Natural killer cell (primary cell): ENCODE data around the gene ZNF200. TPM values are rescaled to one million over a fixed set of nuclear protein-coding genes. Genes with fewer than 3 reads are reported as not detected.
"Not testable (repeated sequence)": the region's sequence is repeated elsewhere in the genome, so short reads cannot be mapped to it uniquely, and the experiment has no call there.

Experiments
- ATAC-seq, 3 donors: fragments of 150-1000 bp in 2 of 3; fragments of 200-7000 bp in 1 of 3; cut with Tn5 transposase; 1 replicate in 1 of 3; 2 replicates in 2 of 3; pipeline ENCODE4 v1.10.0; 2021; ENCODE audit warnings: mild to moderate bottlenecking in 2 of 3, moderate library complexity in 2 of 3
- DNase-seq, 2 donors: peaks; one replicate each; pipeline versions ENCODE4 v3.0.0 to v3.0.0-alpha.2; 2013 to 2021; ENCODE audit warnings: mixed read lengths in 1 of 2
- H3K27ac ChIP-seq: one replicate; pipeline ENCODE4 v1.5.1; 2013; ENCODE audit warnings: mild to moderate bottlenecking, low read length
- H3K27me3 ChIP-seq: one replicate; pipeline ENCODE4 v1.6.1; 2013; ENCODE audit warnings: low read length; ENCODE audit not compliant: control insufficient read depth, insufficient read depth
- H3K36me3 ChIP-seq: one replicate; pipeline ENCODE4 v1.6.1; 2013; ENCODE audit warnings: low read length; ENCODE audit not compliant: control insufficient read depth, insufficient read depth
- H3K4me1 ChIP-seq: one replicate; pipeline ENCODE4 v1.6.1; 2013; ENCODE audit warnings: low read length; ENCODE audit not compliant: control insufficient read depth, insufficient read depth
- H3K4me3 ChIP-seq: one replicate; pipeline ENCODE4 v1.5.1; 2013; ENCODE audit warnings: low read length
- H3K9me3 ChIP-seq: one replicate; pipeline ENCODE4 v1.6.1; 2013; ENCODE audit warnings: low read length; ENCODE audit not compliant: control insufficient read depth, insufficient read depth
- H3K27ac Mint-ChIP-seq, 2 donors: one replicate each; pipeline ENCODE4 v1.8.0; 2022; ENCODE audit warnings: mild to moderate bottlenecking in 2 of 2, mixed read lengths in 2 of 2, moderate library complexity in 1 of 2
- H3K27me3 Mint-ChIP-seq, 2 donors: one replicate each; pipeline ENCODE4 v1.8.0; 2022; ENCODE audit warnings: low read depth in 2 of 2, mixed read lengths in 2 of 2
- H3K36me3 Mint-ChIP-seq: one replicate; pipeline ENCODE4 v1.8.0; 2022; ENCODE audit warnings: mixed read lengths
- H3K4me1 Mint-ChIP-seq, 2 donors: one replicate each; pipeline ENCODE4 v1.8.0; 2022; ENCODE audit warnings: mixed read lengths in 2 of 2
- H3K4me3 Mint-ChIP-seq: one replicate; pipeline ENCODE4 v1.8.0; 2022; ENCODE audit warnings: mild to moderate bottlenecking, moderate library complexity, mixed read lengths
- H3K9me3 Mint-ChIP-seq, 2 donors: one replicate each; pipeline ENCODE4 v1.8.0; 2022; ENCODE audit warnings: mixed read lengths in 2 of 2
- WGBS: methylation state at CpG from one replicate; pipeline ENCODE4 v1.1.7; 2013; ENCODE audit warnings: missing lambda C conversion rate; ENCODE audit not compliant: insufficient coverage; 5-methylcytosine and 5-hydroxymethylcytosine counted together
- intact Hi-C: fragments of 100-400 bp; cut with micrococcal nuclease; formaldehyde crosslinking; loops from one replicate; pipeline ENCODE4 v1.14.2; 2022
- total RNA-seq, 4 donors: library from RNA; stranded (reverse); fragments of 120-200 nt in 1 of 4; gene quantifications; one replicate each; pipeline versions ENCODE4 v1.2.3 to v1.2.4, GENCODE V29; 2013 to 2022
- TF ChIP-seq, protein P1 (sequence below): fragments of 200-600 bp; IDR thresholded peaks from one replicate; pipeline ENCODE4 v1.8.0; 2022; ENCODE audit warnings: antibody characterized with exemption

Gene ZNF200
- total RNA-seq, 3 donors from 2014 or later (not counting 1 experiment from before 2014, with no cell fraction given): 5.3 to 10.9 (median 5.6) TPM

DNA sequence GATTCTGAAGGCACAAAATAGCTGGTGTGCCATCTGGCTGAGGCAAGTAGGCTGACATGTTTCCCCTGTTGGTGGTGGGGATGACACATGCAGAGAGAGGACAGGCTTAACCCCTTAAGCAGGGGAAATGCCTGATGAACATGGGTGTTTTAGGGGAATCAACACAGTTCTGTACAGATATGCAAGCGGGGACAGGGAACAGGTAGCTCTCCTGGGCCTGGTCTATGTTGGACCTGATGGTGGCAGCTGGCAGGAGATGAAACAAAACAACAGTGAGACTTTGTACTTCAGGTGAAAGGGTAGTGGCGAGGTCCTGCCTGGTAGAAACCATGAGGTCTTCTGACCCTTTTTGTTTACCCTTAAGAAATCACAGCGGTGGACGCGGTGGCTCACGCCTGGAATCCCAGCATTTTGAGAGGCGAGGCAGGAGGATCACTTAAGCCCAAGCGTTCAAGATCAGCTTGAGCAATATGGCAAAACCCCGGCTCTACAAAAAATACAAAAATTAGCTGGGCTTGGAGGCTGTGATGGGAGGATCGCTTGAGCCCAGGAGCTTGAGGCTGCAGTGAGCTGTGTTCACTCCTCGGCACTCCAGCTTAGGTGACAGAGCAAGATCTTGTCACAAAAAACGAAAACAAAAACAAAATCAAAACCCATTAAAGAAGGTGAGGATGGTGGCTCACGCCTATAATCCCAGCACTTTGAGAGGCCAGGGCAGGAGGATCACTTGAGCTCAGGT, 36.5 kb downstream of the ZNF200 start:
- TF ChIP-seq, protein P1, sequence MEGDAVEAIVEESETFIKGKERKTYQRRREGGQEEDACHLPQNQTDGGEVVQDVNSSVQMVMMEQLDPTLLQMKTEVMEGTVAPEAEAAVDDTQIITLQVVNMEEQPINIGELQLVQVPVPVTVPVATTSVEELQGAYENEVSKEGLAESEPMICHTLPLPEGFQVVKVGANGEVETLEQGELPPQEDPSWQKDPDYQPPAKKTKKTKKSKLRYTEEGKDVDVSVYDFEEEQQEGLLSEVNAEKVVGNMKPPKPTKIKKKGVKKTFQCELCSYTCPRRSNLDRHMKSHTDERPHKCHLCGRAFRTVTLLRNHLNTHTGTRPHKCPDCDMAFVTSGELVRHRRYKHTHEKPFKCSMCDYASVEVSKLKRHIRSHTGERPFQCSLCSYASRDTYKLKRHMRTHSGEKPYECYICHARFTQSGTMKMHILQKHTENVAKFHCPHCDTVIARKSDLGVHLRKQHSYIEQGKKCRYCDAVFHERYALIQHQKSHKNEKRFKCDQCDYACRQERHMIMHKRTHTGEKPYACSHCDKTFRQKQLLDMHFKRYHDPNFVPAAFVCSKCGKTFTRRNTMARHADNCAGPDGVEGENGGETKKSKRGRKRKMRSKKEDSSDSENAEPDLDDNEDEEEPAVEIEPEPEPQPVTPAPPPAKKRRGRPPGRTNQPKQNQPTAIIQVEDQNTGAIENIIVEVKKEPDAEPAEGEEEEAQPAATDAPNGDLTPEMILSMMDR: no peak
- Mint-ChIP-seq H3K4me3 (no peak overlapping the region), H3K27me3 (peaks cover 30 to 35% of the 10 kb centered on the region in 2 donors), H3K27ac (no peak overlapping the region), H3K36me3 (peaks cover 6% of the 10 kb centered on the region), H3K9me3 (no peaks in the 10 kb centered on the region), H3K4me1 (no peaks in the 10 kb centered on the region)
- Histone ChIP-seq H3K4me3 (no peak overlapping the region), H3K27me3 (peaks cover 12% of the 10 kb centered on the region), H3K27ac (no peak overlapping the region), H3K36me3 (no peaks in the 10 kb centered on the region), H3K4me1 (no peaks in the 10 kb centered on the region), H3K9me3 (no peaks in the 10 kb centered on the region)
- WGBS: 88% methylated on average over 11 of the region's 13 CpGs
- intact Hi-C loops: no loop called here
- DNase-seq (no peak), ATAC-seq (no peak)

DNA sequence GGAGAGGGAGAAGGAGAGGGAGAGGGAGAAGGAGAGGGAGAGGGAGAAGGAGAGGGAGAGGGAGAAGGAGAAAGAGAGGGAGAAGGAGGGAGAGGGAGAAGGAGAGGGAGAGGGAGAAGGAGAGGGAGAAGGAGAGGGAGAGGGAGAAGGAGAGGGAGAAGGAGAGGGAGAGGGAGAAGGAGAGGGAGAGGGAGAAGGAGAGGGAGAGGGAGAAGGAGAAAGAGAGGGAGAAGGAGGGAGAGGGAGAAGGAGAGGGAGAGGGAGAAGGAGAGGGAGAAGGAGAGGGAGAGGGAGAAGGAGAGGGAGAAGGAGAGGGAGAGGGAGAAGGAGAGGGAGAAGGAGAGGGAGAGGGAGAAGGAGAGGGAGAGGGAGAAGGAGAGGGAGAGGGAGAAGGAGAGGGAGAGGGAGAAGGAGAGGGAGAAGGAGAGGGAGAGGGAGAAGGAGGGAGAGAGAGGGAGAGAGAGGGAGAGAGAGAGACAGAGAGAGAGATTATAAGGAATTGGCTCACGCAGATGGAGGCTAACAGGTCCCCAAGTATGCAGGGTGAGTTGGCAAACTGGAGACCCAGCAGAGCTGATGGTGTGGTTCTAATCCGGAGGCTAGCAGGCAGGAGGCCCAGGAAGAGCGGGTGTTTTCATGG, 37.1 kb downstream of the ZNF200 start:
- H3K27ac Mint-ChIP-seq, H3K9me3 ChIP-seq, H3K36me3 ChIP-seq, ATAC-seq, H3K27ac ChIP-seq, H3K36me3 Mint-ChIP-seq, H3K4me1 ChIP-seq, H3K4me3 ChIP-seq, intact Hi-C loops, H3K4me3 Mint-ChIP-seq, DNase-seq, H3K9me3 Mint-ChIP-seq, H3K4me1 Mint-ChIP-seq: not testable (repeated sequence)
- WGBS: 68% methylated on average over 3 of the region's 3 CpGs
- H3K27me3 Mint-ChIP-seq: peaks cover 30 to 35% of the 10 kb centered on the region in 2 donors
- peaks cover 19% of the 10 kb centered on the region for H3K27me3 ChIP-seq

DNA sequence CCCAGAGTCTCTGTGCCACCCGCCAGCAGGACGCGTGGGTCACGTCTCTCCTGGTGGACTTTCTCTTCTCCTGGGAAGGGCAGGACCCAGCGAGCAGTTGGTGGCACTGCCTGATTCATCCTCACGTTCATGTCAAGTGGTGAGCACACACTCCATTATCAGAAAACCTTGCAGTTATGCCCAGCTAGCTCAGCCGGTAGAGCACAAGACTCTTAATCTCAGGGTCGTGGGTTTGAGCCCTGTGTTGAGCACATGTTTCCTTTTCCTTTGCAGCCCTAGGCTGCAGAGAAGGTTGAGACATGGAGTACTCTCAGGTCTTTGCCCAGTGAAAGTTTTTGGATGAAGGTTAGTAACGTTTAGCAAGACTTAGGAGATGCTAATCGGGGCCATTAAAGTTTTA, 39.0 kb downstream of the ZNF200 start:
- no peaks in the 10 kb centered on the region for H3K9me3 ChIP-seq
- Mint-ChIP-seq H3K9me3 (no peaks in the 10 kb centered on the region), H3K27me3 (peaks cover 33 to 36% of the 10 kb centered on the region in 2 donors), H3K27ac (no peak overlapping the region), H3K4me1 (peaks cover 3 to 6% of the 10 kb centered on the region in 2 donors), H3K36me3 (peaks cover 6% of the 10 kb centered on the region), H3K4me3 (no peak overlapping the region)
- H3K27ac ChIP-seq: no peak overlapping the region
- H3K4me1 ChIP-seq: peaks cover 8% of the 10 kb centered on the region
- no peak for DNase-seq
- WGBS: 73% methylated on average over 10 of the region's 10 CpGs
- ATAC-seq: no peak
- intact Hi-C loops: no loop called here
- TF ChIP-seq, protein P1: no peak
- H3K27me3 ChIP-seq: peaks cover 37% of the 10 kb centered on the region
- no peaks in the 10 kb centered on the region for H3K36me3 ChIP-seq
- no peak overlapping the region for H3K4me3 ChIP-seq

DNA sequence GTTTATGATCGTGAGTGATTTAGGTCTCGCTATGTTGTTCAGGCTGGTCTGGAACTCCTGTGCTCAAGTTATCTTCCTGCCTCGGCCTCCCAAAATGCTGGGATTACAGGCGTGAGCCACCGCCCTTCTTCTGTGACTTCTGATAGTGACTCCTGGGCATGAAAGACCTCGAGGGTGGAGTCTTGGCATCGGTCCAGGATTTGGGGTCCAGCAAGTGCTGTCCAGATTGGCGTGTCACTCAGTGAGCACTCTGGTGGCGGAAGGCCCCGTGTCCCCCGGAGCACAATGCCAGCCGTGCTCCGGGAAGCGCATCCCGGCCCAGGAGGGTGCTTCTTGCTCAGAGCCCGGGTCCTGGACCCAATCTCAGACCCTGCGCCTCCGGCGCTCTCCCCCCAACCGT, 40.2 kb downstream of the ZNF200 start:
- no peak for ATAC-seq
- H3K9me3 ChIP-seq: no peaks in the 10 kb centered on the region
- peaks cover 11 to 12% of the 10 kb centered on the region in 2 donors for H3K4me1 Mint-ChIP-seq
- TF ChIP-seq, protein P1: no peak
- H3K27me3 Mint-ChIP-seq: peaks cover 39 to 40% of the 10 kb centered on the region in 2 donors
- H3K4me1 ChIP-seq: peaks cover 14% of the 10 kb centered on the region
- intact Hi-C loops: no loop called here
- no peak overlapping the region for H3K27ac Mint-ChIP-seq
- no peaks in the 10 kb centered on the region for H3K9me3 Mint-ChIP-seq
- H3K27me3 ChIP-seq: peaks cover 49% of the 10 kb centered on the region
- DNase-seq: no peak
- H3K36me3 Mint-ChIP-seq: peaks cover 6% of the 10 kb centered on the region
- H3K4me3 ChIP-seq: no peak overlapping the region
- 85% methylated on average over 20 of the region's 20 CpGs for WGBS
- no peak overlapping the region for H3K27ac ChIP-seq
- no peaks in the 10 kb centered on the region for H3K36me3 ChIP-seq
- no peak overlapping the region for H3K4me3 Mint-ChIP-seq
